PC-9 (cell line): ENCODE results near the gene CDKN1A.

Experiments used
- EZH2 ChIP-seq: fragments of 200-600 bp; sonication (generic); IDR thresholded peaks from 2 replicates; pipeline ENCODE4 v1.8.0; 2017; ENCODE audit warnings: antibody characterized with exemption, low read depth
- TF ChIP-seq, protein P1 (sequence below): fragments of 200-600 bp; sonication (generic); conservative IDR thresholded peaks from 2 replicates; pipeline ENCODE4 v1.6.1; 2017; ENCODE audit warnings: mixed run types, antibody characterized with exemption, mild to moderate bottlenecking, moderate library complexity

DNA sequence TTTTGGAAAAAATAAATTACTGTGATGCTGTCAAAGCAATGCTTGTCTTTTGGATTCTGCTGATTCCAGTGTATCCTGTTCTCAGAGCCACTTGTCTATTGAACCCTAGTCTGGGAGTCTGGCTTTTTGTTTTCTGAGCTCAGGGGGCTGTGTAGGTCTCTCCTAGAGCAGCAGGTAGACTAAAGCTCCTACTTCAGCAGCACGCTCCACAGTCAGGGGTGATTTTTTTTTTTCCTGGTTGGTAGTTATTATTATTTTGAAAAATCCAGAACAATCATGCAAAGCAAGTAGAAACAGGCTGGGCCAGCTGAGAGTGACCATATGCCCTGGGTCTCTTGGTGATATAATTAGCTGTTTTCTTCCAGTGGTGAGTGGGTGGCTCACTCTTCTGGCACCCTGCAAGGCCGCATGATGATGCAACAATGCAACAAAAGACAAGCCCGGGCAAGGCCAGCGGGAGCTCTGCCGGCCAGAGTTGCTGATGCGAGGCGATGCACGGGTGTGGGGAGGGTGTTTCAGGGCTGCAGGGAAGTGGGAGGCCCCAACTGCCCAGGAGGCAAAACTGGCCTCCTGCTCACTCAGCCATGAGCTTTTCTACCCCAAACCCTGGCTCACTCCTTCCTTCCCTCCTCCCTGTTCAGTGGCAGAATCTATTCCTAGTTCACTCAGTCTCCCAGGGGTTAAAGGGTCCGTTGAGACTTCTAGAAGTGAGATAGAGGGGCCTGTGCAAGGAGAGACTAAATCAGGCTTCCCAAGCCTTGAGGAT lies 11.5 kb upstream of the CDKN1A start:
- TF ChIP-seq, protein P1, sequence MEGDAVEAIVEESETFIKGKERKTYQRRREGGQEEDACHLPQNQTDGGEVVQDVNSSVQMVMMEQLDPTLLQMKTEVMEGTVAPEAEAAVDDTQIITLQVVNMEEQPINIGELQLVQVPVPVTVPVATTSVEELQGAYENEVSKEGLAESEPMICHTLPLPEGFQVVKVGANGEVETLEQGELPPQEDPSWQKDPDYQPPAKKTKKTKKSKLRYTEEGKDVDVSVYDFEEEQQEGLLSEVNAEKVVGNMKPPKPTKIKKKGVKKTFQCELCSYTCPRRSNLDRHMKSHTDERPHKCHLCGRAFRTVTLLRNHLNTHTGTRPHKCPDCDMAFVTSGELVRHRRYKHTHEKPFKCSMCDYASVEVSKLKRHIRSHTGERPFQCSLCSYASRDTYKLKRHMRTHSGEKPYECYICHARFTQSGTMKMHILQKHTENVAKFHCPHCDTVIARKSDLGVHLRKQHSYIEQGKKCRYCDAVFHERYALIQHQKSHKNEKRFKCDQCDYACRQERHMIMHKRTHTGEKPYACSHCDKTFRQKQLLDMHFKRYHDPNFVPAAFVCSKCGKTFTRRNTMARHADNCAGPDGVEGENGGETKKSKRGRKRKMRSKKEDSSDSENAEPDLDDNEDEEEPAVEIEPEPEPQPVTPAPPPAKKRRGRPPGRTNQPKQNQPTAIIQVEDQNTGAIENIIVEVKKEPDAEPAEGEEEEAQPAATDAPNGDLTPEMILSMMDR, result no peak
- TF ChIP-seq EZH2, result no peak
